Measurements from ENCODE around the gene KLHL10. TPM values are rescaled to one million over a fixed set of nuclear protein-coding genes. Genes with fewer than 3 reads are reported as not detected.
A peak's percentile ranks its signal among the peaks of the same experiment; 100 is the strongest.

KLHL10 gene
- total and polyA plus RNA-seq, 2 of the 13 experiments (the other 11 are each of a cell fraction or from before 2014, with no cell fraction given): 0.04 to 0.08 TPM

DNA sequence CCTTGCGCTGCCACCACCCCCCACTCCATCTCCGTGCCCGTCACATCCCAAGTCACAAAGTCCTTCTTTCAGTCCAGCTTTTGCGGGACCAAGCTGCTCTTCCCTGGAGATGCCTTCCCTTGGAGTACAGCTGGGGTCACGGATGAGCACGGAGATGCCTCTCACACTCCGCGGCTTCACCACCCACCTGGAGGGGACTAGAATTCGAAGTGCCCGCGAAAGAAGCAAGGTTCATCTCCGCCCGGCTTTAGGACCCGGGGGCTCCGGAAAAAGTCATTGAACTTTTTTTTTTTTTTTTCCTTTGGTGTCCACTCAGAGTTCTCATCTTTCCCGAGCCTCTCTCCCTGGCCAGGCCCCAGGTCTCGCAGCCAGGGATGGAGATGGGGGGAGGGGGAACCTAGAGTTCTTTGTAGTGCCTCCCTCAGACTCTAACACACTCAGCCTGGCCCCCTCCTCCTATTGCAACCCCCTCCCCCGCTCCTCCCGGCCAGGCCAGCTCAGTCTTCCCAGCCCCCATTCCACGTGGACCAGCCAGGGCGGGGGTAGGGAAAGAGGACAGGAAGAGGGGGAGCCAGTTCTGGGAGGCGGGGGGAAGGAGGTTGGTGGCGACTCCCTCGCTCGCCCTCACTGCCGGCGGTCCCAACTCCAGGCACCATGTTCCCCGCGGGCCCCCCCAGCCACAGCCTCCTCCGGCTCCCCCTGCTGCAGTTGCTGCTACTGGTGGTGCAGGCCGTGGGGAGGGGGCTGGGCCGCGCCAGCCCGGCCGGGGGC is 25.1 kb upstream of the KLHL10 start, which contains the start of gene FKBP10 (continued):
- TF ChIP-seq, protein P1, sequence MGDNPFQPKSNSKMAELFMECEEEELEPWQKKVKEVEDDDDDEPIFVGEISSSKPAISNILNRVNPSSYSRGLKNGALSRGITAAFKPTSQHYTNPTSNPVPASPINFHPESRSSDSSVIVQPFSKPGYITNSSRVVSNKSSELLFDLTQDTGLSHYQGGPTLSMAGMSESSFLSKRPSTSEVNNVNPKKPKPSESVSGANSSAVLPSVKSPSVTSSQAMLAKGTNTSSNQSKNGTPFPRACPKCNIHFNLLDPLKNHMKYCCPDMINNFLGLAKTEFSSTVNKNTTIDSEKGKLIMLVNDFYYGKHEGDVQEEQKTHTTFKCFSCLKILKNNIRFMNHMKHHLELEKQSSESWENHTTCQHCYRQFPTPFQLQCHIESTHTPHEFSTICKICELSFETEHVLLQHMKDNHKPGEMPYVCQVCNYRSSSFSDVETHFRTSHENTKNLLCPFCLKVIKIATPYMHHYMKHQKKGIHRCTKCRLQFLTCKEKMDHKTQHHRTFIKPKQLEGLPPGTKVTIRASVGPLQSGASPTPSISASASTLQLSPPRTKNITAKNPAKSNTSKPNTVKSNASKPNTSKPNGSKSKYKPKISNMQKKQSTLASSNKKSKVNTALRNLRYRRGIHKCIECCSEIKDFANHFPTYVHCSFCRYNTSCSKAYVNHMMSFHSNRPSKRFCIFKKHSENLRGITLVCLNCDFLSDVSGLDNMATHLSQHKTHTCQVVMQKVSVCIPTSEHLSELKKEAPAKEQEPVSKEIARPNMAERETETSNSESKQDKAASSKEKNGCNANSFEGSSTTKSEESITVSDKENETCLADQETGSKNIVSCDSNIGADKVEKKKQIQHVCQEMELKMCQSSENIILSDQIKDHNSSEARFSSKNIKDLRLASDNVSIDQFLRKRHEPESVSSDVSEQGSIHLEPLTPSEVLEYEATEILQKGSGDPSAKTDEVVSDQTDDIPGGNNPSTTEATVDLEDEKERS (CRISPR knock-in tag; IDR thresholded peaks at IDR 0.05): 0 out of 2 replicates have a peak, but pooled peaks have one; percentile 37
- TF ChIP-seq E2F5 (CRISPR knock-in tag; conservative IDR thresholded peaks at IDR 0.05) (no peak), ZNF138 (CRISPR knock-in tag; IDR thresholded peaks at IDR 0.05; ENCODE audit: low read depth) (no peak), ZNF44 (CRISPR knock-in tag; IDR thresholded peaks at IDR 0.05) (no peak), ZFAT (CRISPR knock-in tag; conservative IDR thresholded peaks at IDR 0.05) (no peak), THAP11 (CRISPR knock-in tag; IDR thresholded peaks at IDR 0.05) (peak; percentile 42; the same call in 1 of the 2 replicates), GABPA (IDR thresholded peaks at IDR 0.05; ENCODE audit: low read depth, low read length) (peak; percentile 31; the same call in 1 of the 2 replicates), GABPA (CRISPR knock-in tag; IDR thresholded peaks at IDR 0.05; ENCODE audit: low read depth) (peak; percentile 73), RAD51 (IDR thresholded peaks at IDR 0.05; ENCODE audit: borderline replicate concordance) (no peak), ZNF574 (CRISPR knock-in tag; IDR thresholded peaks at IDR 0.05) (no peak), MAF1 (CRISPR knock-in tag; IDR thresholded peaks at IDR 0.05; ENCODE audit: borderline replicate concordance) (no peak), FOSL2 (CRISPR knock-in tag; IDR thresholded peaks at IDR 0.05) (peak; percentile 33; the same call in 1 of the 2 replicates), ZNF430 (CRISPR knock-in tag; IDR thresholded peaks at IDR 0.05) (no peak), REL (CRISPR knock-in tag; conservative IDR thresholded peaks at IDR 0.05) (no peak), ZNF230 (CRISPR knock-in tag; IDR thresholded peaks at IDR 0.05) (peak; percentile 16; the same call in 1 of the 2 replicates), ZNF747 (CRISPR knock-in tag; IDR thresholded peaks at IDR 0.05; ENCODE audit: borderline replicate concordance) (peak; percentile 31; the same call in 1 of the 2 replicates), ZNF703 (CRISPR knock-in tag; IDR thresholded peaks at IDR 0.05; ENCODE audit: borderline replicate concordance) (no peak), NFYC (CRISPR knock-in tag; IDR thresholded peaks at IDR 0.05) (no peak), ZNF615 (CRISPR knock-in tag; IDR thresholded peaks at IDR 0.05; ENCODE audit: borderline replicate concordance) (no peak; the same call in 1 of the 2 replicates)
- TF ChIP-seq, protein P2, sequence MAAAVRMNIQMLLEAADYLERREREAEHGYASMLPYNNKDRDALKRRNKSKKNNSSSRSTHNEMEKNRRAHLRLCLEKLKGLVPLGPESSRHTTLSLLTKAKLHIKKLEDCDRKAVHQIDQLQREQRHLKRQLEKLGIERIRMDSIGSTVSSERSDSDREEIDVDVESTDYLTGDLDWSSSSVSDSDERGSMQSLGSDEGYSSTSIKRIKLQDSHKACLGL (CRISPR knock-in tag; IDR thresholded peaks at IDR 0.05): peak; percentile 83
- TF ChIP-seq, protein P3, sequence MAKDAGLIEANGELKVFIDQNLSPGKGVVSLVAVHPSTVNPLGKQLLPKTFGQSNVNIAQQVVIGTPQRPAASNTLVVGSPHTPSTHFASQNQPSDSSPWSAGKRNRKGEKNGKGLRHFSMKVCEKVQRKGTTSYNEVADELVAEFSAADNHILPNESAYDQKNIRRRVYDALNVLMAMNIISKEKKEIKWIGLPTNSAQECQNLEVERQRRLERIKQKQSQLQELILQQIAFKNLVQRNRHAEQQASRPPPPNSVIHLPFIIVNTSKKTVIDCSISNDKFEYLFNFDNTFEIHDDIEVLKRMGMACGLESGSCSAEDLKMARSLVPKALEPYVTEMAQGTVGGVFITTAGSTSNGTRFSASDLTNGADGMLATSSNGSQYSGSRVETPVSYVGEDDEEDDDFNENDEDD (CRISPR knock-in tag; IDR thresholded peaks at IDR 0.05; ENCODE audit: borderline replicate concordance): peak; percentile 50; the same call in 1 of the 2 replicates
